H1 (cell line): ENCODE results near the gene MAGI2. TPM values are rescaled to one million over a fixed set of nuclear protein-coding genes. Genes with fewer than 3 reads are reported as not detected.

ENCODE experiments used
- CTCF ChIA-PET: fragments of 300-600 bp; sonication (Branson Sonifier 250); formaldehyde crosslinking; loops from one replicate; lab custom pipeline; 2021; ENCODE audit not compliant: partially characterized antibody; lab: Charles Lee
- POLR2A ChIA-PET: fragments of 300-600 bp; sonication (Branson Sonifier 250); formaldehyde crosslinking; loops from one replicate; lab custom pipeline; 2021; ENCODE audit warnings: inconsistent platforms; ENCODE audit not compliant: partially characterized antibody; lab: Charles Lee
- DNase-seq, 2 experiments: peaks; one replicate each; pipeline versions ENCODE4 v3.0.0 to v3.0.0-alpha.2; 2010 to 2022; ENCODE audit warnings: low spot score in 2 of 2, low read depth in 1 of 2, mixed read lengths in 1 of 2
- FAIRE-seq: peaks from 2 replicates; lab custom pipeline; 2011; peaks lifted over from hg19 to GRCh38; lab: Jason Lieb, UNC
- H2AFZ ChIP-seq: 2 replicates; pipeline ENCODE4 v1.8.1; 2012; ENCODE audit warnings: low read length, inconsistent platforms
- H2AK5ac ChIP-seq: 2 replicates; pipeline ENCODE4 v1.6.1; 2013; ENCODE audit warnings: low read depth, low read length
- H2BK120ac ChIP-seq: replicated peaks from 2 replicates; pipeline ENCODE3; 2013; ENCODE audit warnings: low read depth, low read length, inconsistent platforms
- H2BK12ac ChIP-seq: 2 replicates; pipeline ENCODE4 v1.6.1; 2013; ENCODE audit warnings: low read depth, low read length
- H2BK15ac ChIP-seq: 2 replicates; pipeline ENCODE4 v1.6.1; 2013; ENCODE audit warnings: low read length
- H2BK20ac ChIP-seq: 2 replicates; pipeline ENCODE4 v1.6.1; 2013; ENCODE audit warnings: low read length
- H2BK5ac ChIP-seq: 2 replicates; pipeline ENCODE4 v1.6.1; 2013; ENCODE audit warnings: low read depth, low read length
- H3K14ac ChIP-seq: 2 replicates; pipeline ENCODE4 v1.6.1; 2013; ENCODE audit warnings: inconsistent platforms; ENCODE audit not compliant: insufficient read length
- H3K18ac ChIP-seq: 2 replicates; pipeline ENCODE4 v1.6.1; 2013; ENCODE audit warnings: low read length; ENCODE audit errors: extremely low read depth
- H3K23ac ChIP-seq: 2 replicates; pipeline ENCODE4 v1.6.1; 2013; ENCODE audit warnings: inconsistent platforms; ENCODE audit not compliant: insufficient read length
- H3K23me2 ChIP-seq: 2 replicates; pipeline ENCODE4 v1.6.1; 2013; ENCODE audit warnings: low read depth, low read length
- H3K27ac ChIP-seq: 2 replicates; pipeline ENCODE4 v1.6.1; 2011; ENCODE audit warnings: low read depth, low read length, inconsistent platforms
- H3K27me3 ChIP-seq, 4 experiments: replicated peaks in 1 of 4; 1 replicate in 1 of 4; 2 replicates in 3 of 4; pipeline versions ENCODE4 v1.6.1 to v1.8.1; 2011 to 2013; ENCODE audit warnings: low read length in 3 of 4, mild to moderate bottlenecking in 3 of 4, inconsistent platforms in 2 of 4, mixed read lengths in 2 of 4, moderate library complexity in 1 of 4; ENCODE audit not compliant: control insufficient read depth in 3 of 4, insufficient read depth in 3 of 4; ENCODE audit errors: extremely low read depth in 1 of 4
- H3K36me3 ChIP-seq, 4 experiments: 2 replicates each; pipeline versions ENCODE4 v1.6.1 to v1.8.1; 2011 to 2013; ENCODE audit warnings: mild to moderate bottlenecking in 4 of 4, low read length in 3 of 4, moderate library complexity in 2 of 4, control low read depth in 1 of 4, inconsistent platforms in 1 of 4; ENCODE audit not compliant: insufficient read depth in 4 of 4, control insufficient read depth in 2 of 4
- H3K4ac ChIP-seq: replicated peaks from 2 replicates; pipeline ENCODE3; 2013; ENCODE audit warnings: low read length, low read depth, mixed read lengths, inconsistent platforms; ENCODE audit not compliant: insufficient read length
- H3K4me1 ChIP-seq, 4 experiments: replicated peaks in 1 of 4; 1 replicate in 1 of 4; 2 replicates in 3 of 4; pipeline versions ENCODE4 v1.6.1 to v1.8.1; 2011 to 2013; ENCODE audit warnings: low read length in 3 of 4, inconsistent platforms in 2 of 4, mixed read lengths in 1 of 4; ENCODE audit not compliant: insufficient read depth in 4 of 4, control insufficient read depth in 3 of 4
- H3K4me2 ChIP-seq, 2 experiments: 2 replicates each; pipeline versions ENCODE4 v1.6.1 to v1.8.1; 2011 to 2013; ENCODE audit warnings: low read depth in 2 of 2, low read length in 2 of 2, control low read depth in 1 of 2, inconsistent platforms in 1 of 2, mild to moderate bottlenecking in 1 of 2; ENCODE audit not compliant: insufficient read depth in 1 of 2
- H3K4me3 ChIP-seq, 4 experiments: fragments of 200-600, 300-600 bp in 1 of 4; sonication (generic), shearing (Covaris generic), sonication (Bioruptor Twin) in 1 of 4; 2 replicates each; pipeline versions ENCODE4 v1.5.1 to v1.8.1; 2011 to 2016; ENCODE audit warnings: low read length in 4 of 4, low read depth in 3 of 4, control low read depth in 2 of 4, inconsistent platforms in 2 of 4, mild to moderate bottlenecking in 2 of 4, mixed read lengths in 1 of 4, moderate library complexity in 1 of 4; ENCODE audit not compliant: insufficient read depth in 2 of 4; ENCODE audit errors: extremely low read depth in 1 of 4
- H3K56ac ChIP-seq: replicated peaks from 2 replicates; pipeline ENCODE3; 2013; ENCODE audit warnings: low read depth, mild to moderate bottlenecking, mixed read lengths, low read length, inconsistent platforms; ENCODE audit not compliant: insufficient read length
- H3K79me1 ChIP-seq: 2 replicates; pipeline ENCODE4 v1.6.1; 2013; ENCODE audit warnings: low read depth, low read length, control low read depth
- H3K79me2 ChIP-seq, 2 experiments: 2 replicates each; pipeline versions ENCODE4 v1.6.1 to v1.8.1; 2012 to 2013; ENCODE audit warnings: low read length in 2 of 2, mild to moderate bottlenecking in 2 of 2, inconsistent platforms in 1 of 2; ENCODE audit not compliant: insufficient read depth in 2 of 2, control insufficient read depth in 1 of 2
- H3K9ac ChIP-seq, 4 experiments: replicated peaks in 1 of 4; 1 replicate in 1 of 4; 2 replicates in 3 of 4; pipeline versions ENCODE4 v1.6.1 to v1.8.1; 2011 to 2013; ENCODE audit warnings: low read depth in 3 of 4, low read length in 3 of 4, control low read depth in 2 of 4, mild to moderate bottlenecking in 2 of 4, moderate library complexity in 2 of 4, inconsistent platforms in 1 of 4; ENCODE audit errors: extremely low read depth in 1 of 4
- H3K9me3 ChIP-seq, 2 experiments: 2 replicates each; pipeline versions ENCODE4 v1.6.1 to v1.8.1; 2012 to 2013; ENCODE audit warnings: mild to moderate bottlenecking in 2 of 2, moderate library complexity in 2 of 2, control low read depth in 1 of 2, inconsistent platforms in 1 of 2, low read depth in 1 of 2, low read length in 1 of 2, mixed read lengths in 1 of 2; ENCODE audit not compliant: insufficient read depth in 2 of 2
- H4K20me1 ChIP-seq, 2 experiments: replicated peaks in 1 of 2; 2 replicates each; pipeline versions ENCODE3 to v1.8.1; 2011 to 2013; ENCODE audit warnings: inconsistent platforms in 2 of 2, low read length in 2 of 2, mild to moderate bottlenecking in 1 of 2; ENCODE audit not compliant: insufficient read depth in 2 of 2, control insufficient read depth in 1 of 2
- H4K5ac ChIP-seq: 2 replicates; pipeline ENCODE4 v1.6.1; 2013; ENCODE audit warnings: low read length, low read depth, mixed read lengths, inconsistent platforms; ENCODE audit not compliant: insufficient read length
- H4K8ac ChIP-seq: 2 replicates; pipeline ENCODE4 v1.8.0; 2013; ENCODE audit warnings: mild to moderate bottlenecking, moderate library complexity, low read length, inconsistent platforms; ENCODE audit not compliant: insufficient read depth; ENCODE audit errors: extremely low read depth
- H4K91ac ChIP-seq: replicated peaks from 2 replicates; pipeline ENCODE3; 2013; ENCODE audit warnings: low read length, mixed read lengths, inconsistent platforms; ENCODE audit not compliant: insufficient read length
- BCL11A ChIP-seq, 2 experiments: IDR thresholded peaks; one replicate each; pipeline ENCODE4 v1.6.1; 2011; ENCODE audit warnings: low read depth in 2 of 2, low read length in 2 of 2, mild to moderate bottlenecking in 2 of 2
- EP300 ChIP-seq, 2 experiments: IDR thresholded peaks; 1 replicate in 1 of 2; 2 replicates in 1 of 2; pipeline ENCODE4 v1.6.1; 2011 to 2012; ENCODE audit warnings: low read depth in 2 of 2, low read length in 2 of 2, mild to moderate bottlenecking in 2 of 2, borderline replicate concordance in 1 of 2, inconsistent platforms in 1 of 2, moderate library complexity in 1 of 2
- FOSL1 ChIP-seq: IDR thresholded peaks from 2 replicates; pipeline ENCODE4 v1.6.1; 2011; ENCODE audit warnings: mild to moderate bottlenecking, low read depth, low read length, moderate library complexity; ENCODE audit not compliant: insufficient read depth
- HDAC6 ChIP-seq: IDR thresholded peaks from one replicate; pipeline ENCODE4 v1.7.1; 2012; ENCODE audit warnings: low read depth, mild to moderate bottlenecking, inconsistent platforms, low read length, moderate library complexity
- NRF1 ChIP-seq: IDR thresholded peaks from 2 replicates; pipeline ENCODE4 v1.6.1; 2011; ENCODE audit warnings: mild to moderate bottlenecking, low read depth, low read length, improper control_type of control experiment
- RFX5 ChIP-seq: IDR thresholded peaks from 2 replicates; pipeline ENCODE4 v1.6.1; 2011; ENCODE audit warnings: low read depth, low read length, improper control_type of control experiment, borderline replicate concordance
- RNF2 ChIP-seq: fragments of 200-900, 300-1000 bp; sonication (generic); IDR thresholded peaks from 2 replicates; pipeline ENCODE4 v1.7.1; 2016; ENCODE audit warnings: borderline replicate concordance, low read depth, mild to moderate bottlenecking, antibody characterized with exemption, low read length; ENCODE audit not compliant: poor library complexity, severe bottlenecking; ENCODE audit errors: missing control alignments
- SIN3A ChIP-seq, 2 experiments: IDR thresholded peaks in 1 of 2; conservative IDR thresholded peaks in 1 of 2; 2 replicates each; pipeline ENCODE4 v1.6.1; 2011 to 2012; ENCODE audit warnings: low read length in 2 of 2, improper control_type of control experiment in 1 of 2, low read depth in 1 of 2, mild to moderate bottlenecking in 1 of 2
- SIRT6 ChIP-seq: IDR thresholded peaks from one replicate; pipeline ENCODE4 v1.7.1; 2012; ENCODE audit warnings: low read length, inconsistent platforms
- TBP ChIP-seq: IDR thresholded peaks from 2 replicates; pipeline ENCODE4 v1.6.1; 2011; ENCODE audit warnings: low read depth, low read length, improper control_type of control experiment
- TEAD4 ChIP-seq: IDR thresholded peaks from 2 replicates; pipeline ENCODE4 v1.6.1; 2012; ENCODE audit warnings: low read depth, low read length, inconsistent platforms, mixed read lengths
- WGBS, 2 experiments: shearing (Covaris generic) in 1 of 2; methylation state at CpG; one replicate each; pipeline versions ENCODE4 v1.1.6 to v1.1.7; 2013 to 2015; ENCODE audit warnings: low lambda C conversion rate in 2 of 2, mixed read lengths in 2 of 2, inconsistent platforms in 1 of 2, low coverage in 1 of 2, missing lambda C conversion rate in 1 of 2; ENCODE audit not compliant: insufficient replicate concordance in 2 of 2, insufficient coverage in 1 of 2, insufficient read length in 1 of 2; ENCODE audit errors: extremely low coverage in 1 of 2, missing lambda C conversion rate in 1 of 2; 5-methylcytosine and 5-hydroxymethylcytosine counted together
- polyA plus RNA-seq, 7 experiments: library from polyadenylated mRNA; depleted of rRNA in 3 of 7; stranded (reverse) in 5 of 7; unstranded in 2 of 7; fragments of >200 nt in 5 of 7; fragments of 200-250 nt in 2 of 7; gene quantifications; 1 replicate in 5 of 7; 2 replicates in 1 of 7; 4 replicates in 1 of 7; pipeline versions ENCODE4 v1.2.1 to v1.2.3, GENCODE V29; 2011 to 2013; ENCODE audit warnings: missing spikeins in 2 of 7, mixed read lengths in 2 of 7
- total RNA-seq: library from RNA; stranded (reverse); fragmentation: NEBNext Ultra II Directional; extraction: Animal tissue kit (Norgen Biotek cat#: 25700); gene quantifications from 2 replicates; pipeline ENCODE4 v1.2.1, GENCODE V29; 2021
- TF ChIP-seq, protein P1 (sequence below): IDR thresholded peaks from 2 replicates; pipeline ENCODE4 v1.6.1; 2012; ENCODE audit warnings: inconsistent platforms
- TF ChIP-seq, protein P2 (sequence below): IDR thresholded peaks from 2 replicates; pipeline ENCODE4 v1.6.1; 2012; ENCODE audit warnings: inconsistent platforms

Gene MAGI2
- total and polyA plus RNA-seq, 2 of the 8 experiments (the other 6 are each of a cell fraction or from before 2014, with no cell fraction given), result 6.0 to 27.3 TPM

DNA sequence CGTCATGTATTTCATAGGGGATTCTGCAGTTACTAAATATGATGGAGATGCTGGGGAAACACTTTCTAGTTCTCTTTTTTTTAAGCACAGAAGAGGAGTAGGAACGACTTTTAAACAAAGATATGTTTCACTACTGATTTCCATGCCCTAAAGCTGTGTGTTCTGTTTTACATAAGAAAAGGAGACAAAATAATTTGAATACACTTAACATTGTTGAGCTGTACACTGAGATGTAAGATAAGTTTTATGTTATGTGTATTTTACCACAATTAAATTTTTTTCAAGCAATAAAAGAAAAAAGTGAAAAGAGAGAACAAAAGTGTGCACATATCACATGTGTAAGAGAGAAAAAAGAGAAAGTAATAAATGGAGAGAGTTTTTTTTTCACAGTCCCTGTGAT, 1246.7 kb downstream of the MAGI2 start:
- Histone ChIP-seq H3K9ac (no peak overlapping the region), H3K27me3 (no peaks in the 10 kb centered on the region; a peak in 1 of 7 replicates), H4K5ac (no peak overlapping the region), H2BK5ac (no peak overlapping the region), H2BK12ac (no peak overlapping the region), H3K23ac (no peak overlapping the region), H2BK15ac (no peak overlapping the region), H3K56ac (no peak overlapping the region), H4K91ac (no peak overlapping the region), H2AFZ (no peak overlapping the region), H4K20me1 (peaks cover 0 to 1% of the 10 kb centered on the region in 2 experiments), H3K36me3 (no peaks in the 10 kb centered on the region), H3K4me1 (no peaks in the 10 kb centered on the region), H3K79me2 (no peaks in the 10 kb centered on the region), H4K8ac (no peak overlapping the region), H2BK20ac (no peak overlapping the region), H3K4ac (no peak overlapping the region), H3K27ac (no peak overlapping the region), H3K4me3 (no peak overlapping the region), H2BK120ac (no peak overlapping the region), H3K18ac (no peak overlapping the region), H3K14ac (no peak overlapping the region), H2AK5ac (no peak overlapping the region), H3K4me2 (no peak overlapping the region), H3K23me2 (no peaks in the 10 kb centered on the region), H3K9me3 (no peaks in the 10 kb centered on the region), H3K79me1 (no peaks in the 10 kb centered on the region)
- no peak for FAIRE-seq
- ChIA-PET CTCF (interaction anchor here (1.1 kb wide), 1 partner anchor 16 kb away, joined by 3 read pairs; no protein-coding TSS in a partner anchor), POLR2A (interaction anchor here (1.3 kb wide), 1 partner anchor 15 kb away, joined by 3 read pairs; no protein-coding TSS in a partner anchor)
- WGBS, 2 experiments, result 77% methylated on average over 2 of the region's 2 CpGs; no CpG with 5 or more reads in 1 of the 2 experiments
- no peak for DNase-seq
- TF ChIP-seq SIN3A (conservative IDR thresholded peaks at IDR 0.05 in 1 of 2, IDR thresholded peaks at IDR 0.05 in 1 of 2; ENCODE audit: low read depth in 1 of 2, low read length in 2 of 2) (no peak), EP300 (IDR thresholded peaks at IDR 0.05; ENCODE audit: borderline replicate concordance in 1 of 2, low read depth in 2 of 2, low read length in 2 of 2) (no peak), NRF1 (no peak), BCL11A (IDR thresholded peaks at IDR 0.05; ENCODE audit: low read depth in 2 of 2, low read length in 2 of 2) (no peak), SIRT6 (no peak), RFX5 (no peak), TEAD4 (no peak), TBP (no peak), HDAC6 (no peak), RNF2 (no peak), FOSL1 (no peak)
- TF ChIP-seq, protein P1, sequence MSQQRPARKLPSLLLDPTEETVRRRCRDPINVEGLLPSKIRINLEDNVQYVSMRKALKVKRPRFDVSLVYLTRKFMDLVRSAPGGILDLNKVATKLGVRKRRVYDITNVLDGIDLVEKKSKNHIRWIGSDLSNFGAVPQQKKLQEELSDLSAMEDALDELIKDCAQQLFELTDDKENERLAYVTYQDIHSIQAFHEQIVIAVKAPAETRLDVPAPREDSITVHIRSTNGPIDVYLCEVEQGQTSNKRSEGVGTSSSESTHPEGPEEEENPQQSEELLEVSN, result no peak
- TF ChIP-seq, protein P2, sequence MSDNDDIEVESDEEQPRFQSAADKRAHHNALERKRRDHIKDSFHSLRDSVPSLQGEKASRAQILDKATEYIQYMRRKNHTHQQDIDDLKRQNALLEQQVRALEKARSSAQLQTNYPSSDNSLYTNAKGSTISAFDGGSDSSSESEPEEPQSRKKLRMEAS, result no peak
